GM18868 (cell line): Measurements from ENCODE around the gene TBC1D17.

Experiments used
- ATAC-seq: cut with Tn5 transposase; IDR thresholded peaks from one replicate; pipeline ENCODE4 v1.9.1; 2021; ENCODE audit warnings: mild to moderate bottlenecking, moderate library complexity; ENCODE audit not compliant: unreplicated experiment

Gene TBC1D17

GRCh38 chr19:49933643-49934042 is 56.1 kb downstream of the TBC1D17 start:
- ATAC-seq = no peak

DNA sequence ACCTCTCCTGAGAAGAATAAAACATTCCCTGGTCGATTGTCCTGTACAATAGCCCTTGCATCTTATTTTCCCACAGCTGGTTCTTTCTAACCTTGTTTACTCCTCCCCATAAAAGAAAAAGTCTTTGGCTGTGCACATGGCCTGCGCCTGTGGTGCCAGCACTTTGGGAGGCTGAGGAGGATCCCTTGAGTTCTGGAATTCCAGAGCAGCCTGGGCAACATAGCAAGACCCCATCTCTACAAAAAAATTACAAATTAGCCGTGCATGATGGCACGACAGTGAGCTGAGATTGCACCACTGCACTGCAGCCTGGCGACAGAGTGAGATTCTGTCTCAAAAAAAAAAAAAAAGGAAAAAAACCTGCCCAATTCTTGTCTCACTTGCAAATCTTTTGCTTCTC is 59.0 kb downstream of the TBC1D17 start:
- ATAC-seq = no peak

DNA sequence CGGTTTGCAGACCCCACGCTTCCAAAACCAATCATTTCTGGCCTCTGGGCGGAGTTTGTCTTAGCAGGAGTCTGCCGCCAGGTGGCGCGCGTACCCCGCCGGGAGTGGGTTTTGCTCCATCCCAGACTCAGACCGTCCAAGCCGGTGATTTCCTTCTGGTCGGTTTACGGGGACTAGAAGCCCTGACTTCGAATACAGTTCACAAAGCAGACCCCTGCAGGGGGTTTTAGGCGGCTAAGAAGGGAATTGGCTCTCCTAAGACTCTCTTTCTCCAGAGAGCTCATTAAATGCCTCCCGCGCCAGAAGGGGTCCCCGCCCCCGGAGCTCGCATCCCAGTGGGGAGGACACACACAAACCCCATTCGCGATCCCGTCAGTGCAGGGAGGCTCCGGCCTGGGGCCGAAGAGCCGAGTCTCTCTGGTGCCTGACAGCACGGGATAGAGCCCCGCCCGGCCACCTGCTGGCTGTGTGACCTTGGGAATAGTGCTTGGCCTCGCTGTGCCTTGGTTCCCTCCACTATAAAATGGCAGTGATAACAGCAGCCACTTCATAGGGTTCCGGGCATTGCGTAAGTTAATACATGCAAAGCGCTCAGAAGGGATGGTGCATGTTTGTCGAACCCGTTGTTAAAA is 60.4 kb downstream of the TBC1D17 start:
- ATAC-seq = no peak
